HFFc6 (cell line): ENCODE measurements around the gene LENEP. TPM values are rescaled to one million over a fixed set of nuclear protein-coding genes. Genes with fewer than 3 reads are reported as not detected.
A peak's percentile ranks its signal among the peaks of the same experiment; 100 is the strongest.
"Not testable (repeated sequence)": the region's sequence is repeated elsewhere in the genome, so short reads cannot be mapped to it uniquely, and the experiment has no call there.

Experiments used
- DNase-seq: peaks from one replicate; pipeline ENCODE4 v3.0.0-alpha.2; 2018
- H3K27ac Mint-ChIP-seq: 2 replicates; pipeline ENCODE4 v1.8.0; 2020; ENCODE audit warnings: mild to moderate bottlenecking, mixed read lengths
- H3K27me3 Mint-ChIP-seq: 2 replicates; pipeline ENCODE4 v1.8.0; 2021; ENCODE audit warnings: mild to moderate bottlenecking, moderate library complexity, mixed read lengths; ENCODE audit not compliant: insufficient read depth
- H3K36me3 Mint-ChIP-seq: 2 replicates; pipeline ENCODE4 v1.8.0; 2021; ENCODE audit warnings: low read depth, mixed read lengths
- H3K4me1 Mint-ChIP-seq: 2 replicates; pipeline ENCODE4 v1.8.0; 2020; ENCODE audit warnings: low read depth, mixed read lengths
- H3K4me3 Mint-ChIP-seq: 2 replicates; pipeline ENCODE4 v1.8.0; 2020; ENCODE audit warnings: mild to moderate bottlenecking, moderate library complexity, mixed read lengths
- H3K9me3 Mint-ChIP-seq: 2 replicates; pipeline ENCODE4 v1.8.0; 2020; ENCODE audit warnings: mild to moderate bottlenecking, mixed read lengths
- total RNA-seq, 6 experiments: library from RNA; stranded (reverse); fragmentation: NEBNext Ultra II Directional; extraction: Animal tissue kit (Norgen Biotek cat#: 25700); gene quantifications; 2 replicates in 1 of 6; 3 replicates in 5 of 6; pipeline ENCODE4 v1.2.3, GENCODE V29; 2021
- TF ChIP-seq, protein P1 (sequence below): fragments of 200-600 bp; sonication (generic); IDR thresholded peaks from 2 replicates; pipeline ENCODE4 v1.5.0; 2021; ENCODE audit warnings: antibody characterized with exemption, mild to moderate bottlenecking

The LENEP gene
- total RNA-seq, 6 experiments from 2014 or later: 0.46 TPM; not detected in 5

DNA sequence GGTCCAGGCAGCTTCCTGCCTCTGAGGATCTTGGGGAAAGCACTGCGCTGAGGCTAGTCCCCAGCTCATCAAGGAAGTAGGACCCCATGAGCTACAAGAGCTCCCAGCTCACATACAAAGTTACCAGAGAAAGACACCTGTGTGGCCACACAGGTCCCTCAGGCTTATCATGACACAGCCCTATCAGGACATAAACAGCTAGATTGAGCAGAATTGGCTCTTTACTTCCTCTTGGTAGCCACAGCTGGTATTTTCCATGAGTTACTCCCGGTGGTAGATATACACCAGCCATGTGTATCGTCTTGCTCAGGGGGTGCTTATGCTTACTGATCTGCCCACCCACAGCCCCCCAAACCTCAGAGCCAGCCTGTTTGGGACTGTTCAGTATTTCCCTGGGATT lies 1.2 kb downstream of the LENEP start:
- no peaks in the 10 kb centered on the region for H3K36me3 Mint-ChIP-seq
- peaks cover 4% of the 10 kb centered on the region for H3K27me3 Mint-ChIP-seq
- peaks cover 25% of the 10 kb centered on the region for H3K4me1 Mint-ChIP-seq
- H3K4me3 Mint-ChIP-seq: no peak overlapping the region
- H3K27ac Mint-ChIP-seq: peak overlapping the region; percentile 53
- TF ChIP-seq, protein P1, sequence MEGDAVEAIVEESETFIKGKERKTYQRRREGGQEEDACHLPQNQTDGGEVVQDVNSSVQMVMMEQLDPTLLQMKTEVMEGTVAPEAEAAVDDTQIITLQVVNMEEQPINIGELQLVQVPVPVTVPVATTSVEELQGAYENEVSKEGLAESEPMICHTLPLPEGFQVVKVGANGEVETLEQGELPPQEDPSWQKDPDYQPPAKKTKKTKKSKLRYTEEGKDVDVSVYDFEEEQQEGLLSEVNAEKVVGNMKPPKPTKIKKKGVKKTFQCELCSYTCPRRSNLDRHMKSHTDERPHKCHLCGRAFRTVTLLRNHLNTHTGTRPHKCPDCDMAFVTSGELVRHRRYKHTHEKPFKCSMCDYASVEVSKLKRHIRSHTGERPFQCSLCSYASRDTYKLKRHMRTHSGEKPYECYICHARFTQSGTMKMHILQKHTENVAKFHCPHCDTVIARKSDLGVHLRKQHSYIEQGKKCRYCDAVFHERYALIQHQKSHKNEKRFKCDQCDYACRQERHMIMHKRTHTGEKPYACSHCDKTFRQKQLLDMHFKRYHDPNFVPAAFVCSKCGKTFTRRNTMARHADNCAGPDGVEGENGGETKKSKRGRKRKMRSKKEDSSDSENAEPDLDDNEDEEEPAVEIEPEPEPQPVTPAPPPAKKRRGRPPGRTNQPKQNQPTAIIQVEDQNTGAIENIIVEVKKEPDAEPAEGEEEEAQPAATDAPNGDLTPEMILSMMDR: no peak
- no peak for DNase-seq
- no peaks in the 10 kb centered on the region for H3K9me3 Mint-ChIP-seq

DNA sequence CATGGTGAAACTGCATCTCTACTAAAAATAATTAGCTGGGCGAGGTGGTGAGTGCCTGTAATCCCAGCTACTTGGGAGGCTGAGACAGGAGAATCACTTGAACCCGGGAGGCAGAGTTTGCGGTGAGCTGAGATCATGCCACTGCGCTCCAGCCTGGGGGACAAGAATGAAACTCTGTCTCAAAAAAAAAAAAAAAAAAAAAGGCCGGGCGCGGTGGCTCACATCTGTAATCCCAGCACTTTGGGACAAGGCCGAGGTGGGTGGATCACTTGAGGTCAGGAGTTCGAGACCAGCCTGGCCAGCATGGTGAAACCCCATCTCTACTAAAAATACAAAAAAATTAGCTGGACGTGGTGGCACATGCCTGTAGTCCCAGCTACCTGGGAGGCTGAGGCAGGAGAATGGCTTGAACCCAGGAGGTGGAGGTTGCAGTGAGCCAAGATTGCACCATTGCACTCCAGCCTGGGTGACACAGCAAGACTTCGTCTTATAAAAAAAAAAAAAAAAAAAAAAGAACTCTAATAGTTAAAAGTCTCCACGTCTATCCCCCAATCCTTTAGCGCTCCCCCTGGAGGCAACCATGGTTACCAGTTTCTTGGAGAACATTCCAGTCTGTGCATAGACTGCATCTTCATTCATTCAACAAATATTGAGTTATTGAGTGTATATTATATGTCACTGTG lies 2.1 kb downstream of the LENEP start:
- TF ChIP-seq, protein P1: peak; percentile 78
- not testable (repeated sequence) for H3K36me3 Mint-ChIP-seq, H3K27ac Mint-ChIP-seq, H3K27me3 Mint-ChIP-seq, H3K4me3 Mint-ChIP-seq, H3K9me3 Mint-ChIP-seq
- peak; percentile 81 for DNase-seq
- H3K4me1 Mint-ChIP-seq: peaks cover 34% of the 10 kb centered on the region

DNA sequence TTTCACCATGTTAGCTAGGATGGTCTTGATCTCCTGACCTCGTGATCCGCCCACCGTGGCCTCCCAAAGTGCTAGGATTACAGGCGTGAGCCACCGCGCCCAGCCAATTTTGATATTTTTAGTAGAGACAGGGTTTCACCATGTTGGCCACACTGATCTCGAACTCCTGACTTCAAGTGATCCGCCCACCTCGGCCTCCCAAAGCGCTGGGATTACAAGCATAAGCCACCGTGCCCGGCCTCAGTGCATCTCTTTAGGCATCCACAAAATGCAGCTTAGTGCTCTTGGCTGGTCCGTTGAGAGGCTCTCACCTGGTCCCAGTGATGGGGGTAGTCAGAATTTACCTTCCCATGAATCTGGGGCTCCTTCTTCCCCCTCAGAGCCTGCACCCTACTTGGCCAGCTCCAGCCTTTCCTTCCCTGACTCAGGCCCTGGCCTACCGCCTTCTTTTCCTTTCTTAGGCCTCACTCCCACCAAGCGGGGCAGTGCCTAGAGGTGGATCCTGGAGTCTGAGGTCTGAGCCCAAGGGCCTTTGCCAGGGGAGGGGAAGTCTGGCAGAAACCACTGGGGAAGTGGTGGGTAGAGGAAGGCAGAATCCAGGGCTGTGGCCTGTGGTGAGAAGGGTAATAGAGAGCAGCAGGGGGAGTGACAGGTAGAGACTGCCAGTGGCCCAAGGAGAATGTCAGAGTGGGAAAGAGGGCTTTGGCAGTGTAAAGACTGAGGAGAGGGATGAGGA lies 3.7 kb downstream of the LENEP start:
- no peak overlapping the region for H3K27ac Mint-ChIP-seq
- no peak overlapping the region for H3K4me3 Mint-ChIP-seq
- no peaks in the 10 kb centered on the region for H3K9me3 Mint-ChIP-seq
- peaks cover 34% of the 10 kb centered on the region for H3K4me1 Mint-ChIP-seq
- H3K27me3 Mint-ChIP-seq: peaks cover 4% of the 10 kb centered on the region
- H3K36me3 Mint-ChIP-seq: no peaks in the 10 kb centered on the region
- TF ChIP-seq, protein P1: no peak
- DNase-seq: no peak

DNA sequence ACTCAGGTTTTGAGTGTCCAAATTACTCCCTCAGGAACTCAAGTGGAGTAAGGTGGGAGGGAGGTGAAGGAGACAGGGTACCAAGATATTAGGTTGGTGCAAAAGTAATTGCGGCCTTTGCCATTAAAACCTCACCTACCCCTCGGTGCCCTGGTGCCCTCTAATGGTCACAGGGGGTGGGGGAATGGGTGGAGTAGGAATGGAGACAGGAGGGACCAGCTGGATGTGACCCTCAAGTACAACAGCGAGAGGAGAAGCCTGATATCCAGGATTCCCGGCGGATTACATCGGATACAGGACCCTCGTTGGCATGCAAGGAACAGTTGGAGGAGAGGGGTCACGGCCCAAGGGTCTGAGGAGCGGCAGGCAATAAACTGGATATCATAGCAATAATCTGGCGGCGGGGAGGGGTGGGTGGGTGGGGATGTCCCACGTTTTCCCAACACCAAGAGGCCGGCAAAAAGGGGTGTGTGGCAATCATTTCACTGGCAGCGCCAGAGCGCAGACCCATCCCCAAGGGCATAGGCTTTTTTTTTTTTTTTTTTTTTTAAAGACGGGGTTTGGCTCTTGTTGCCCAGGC lies 4.9 kb downstream of the LENEP start:
- H3K4me1 Mint-ChIP-seq: peaks cover 34% of the 10 kb centered on the region
- H3K27ac Mint-ChIP-seq: no peak overlapping the region
- H3K9me3 Mint-ChIP-seq: no peaks in the 10 kb centered on the region
- H3K36me3 Mint-ChIP-seq: no peaks in the 10 kb centered on the region
- peaks cover 2% of the 10 kb centered on the region; the same call in 1 of the 2 replicates for H3K27me3 Mint-ChIP-seq
- DNase-seq: no peak
- H3K4me3 Mint-ChIP-seq: no peak overlapping the region
- TF ChIP-seq, protein P1: no peak

DNA sequence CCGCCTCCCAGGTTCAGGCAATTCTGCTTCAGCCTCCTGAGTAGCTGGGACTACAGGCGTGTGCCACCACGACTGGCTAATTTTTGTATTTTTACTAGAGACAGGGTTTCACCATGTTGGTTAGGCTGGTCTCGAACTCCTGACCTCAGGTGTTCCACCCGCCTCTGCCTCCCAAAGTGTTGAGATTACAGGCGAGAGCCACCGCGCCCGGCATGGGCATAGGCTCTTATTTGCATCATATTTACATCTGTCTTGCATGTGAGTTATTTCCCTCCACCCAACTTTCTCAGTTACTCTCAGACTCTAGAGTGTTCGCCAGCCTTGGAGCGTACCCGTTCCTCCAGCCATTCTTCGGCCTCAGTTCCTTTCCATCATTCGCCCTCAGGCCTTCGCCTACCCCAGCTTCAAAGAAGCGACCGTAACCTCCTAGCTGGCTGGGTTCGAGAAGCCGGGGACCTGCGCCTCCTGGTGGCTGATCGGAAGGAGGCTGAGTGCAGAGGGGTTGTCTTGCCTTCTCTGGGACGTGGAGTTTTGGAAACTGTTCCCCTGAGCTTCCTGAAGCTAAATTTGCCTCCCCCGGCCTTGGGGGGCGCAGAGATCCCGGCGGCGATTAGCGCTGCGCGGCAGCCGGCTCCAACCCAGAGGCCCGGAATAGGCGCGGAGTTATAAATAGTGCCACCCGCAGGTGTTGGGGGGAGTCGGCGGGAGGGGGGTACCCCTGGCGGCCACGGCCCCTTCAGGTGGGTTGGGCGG lies 5.6 kb downstream of the LENEP start:
- Mint-ChIP-seq H3K27me3 (peaks cover 2% of the 10 kb centered on the region; the same call in 1 of the 2 replicates), H3K36me3 (no peaks in the 10 kb centered on the region), H3K9me3 (no peaks in the 10 kb centered on the region), H3K4me3 (peak overlapping the region; percentile 64), H3K27ac (peak overlapping the region; percentile 58), H3K4me1 (peaks cover 29% of the 10 kb centered on the region)
- TF ChIP-seq, protein P1: peak; percentile 91
- peak; percentile 56 for DNase-seq
